DOHH2 (cell line): ENCODE data around the gene GET4.

Source experiments
- H3F3A ChIP-seq: fragments of 200-600 bp; sonication (generic), shearing (Covaris generic); 2 replicates; pipeline ENCODE4 v1.6.0; 2016; ENCODE audit warnings: antibody characterized with exemption, mild to moderate bottlenecking; ENCODE audit not compliant: control insufficient read depth, insufficient read depth
- H3K27ac ChIP-seq: fragments of 200-600 bp; sonication (generic); 2 replicates; pipeline ENCODE4 v1.5.1; 2014; ENCODE audit warnings: low read depth, mild to moderate bottlenecking, low read length, moderate library complexity
- H3K27me3 ChIP-seq: fragments of 200-600 bp; sonication (generic); 2 replicates; pipeline ENCODE4 v1.6.1; 2014; ENCODE audit warnings: mild to moderate bottlenecking, low read length, mixed read lengths; ENCODE audit not compliant: control insufficient read depth
- H3K36me3 ChIP-seq: fragments of 200-600 bp; sonication (generic); 2 replicates; pipeline ENCODE4 v1.6.1; 2014; ENCODE audit warnings: mild to moderate bottlenecking, low read length, moderate library complexity, mixed read lengths; ENCODE audit not compliant: control insufficient read depth
- H3K4me1 ChIP-seq: fragments of 200-600 bp; sonication (generic); 2 replicates; pipeline ENCODE4 v1.6.1; 2014; ENCODE audit warnings: mild to moderate bottlenecking, low read length, mixed read lengths; ENCODE audit not compliant: control insufficient read depth
- H3K4me2 ChIP-seq: fragments of 200-600 bp; sonication (generic); 2 replicates; pipeline ENCODE4 v1.6.0; 2014; ENCODE audit warnings: mild to moderate bottlenecking, low read length, moderate library complexity
- H3K4me3 ChIP-seq: fragments of 200-600 bp; sonication (generic); 2 replicates; pipeline ENCODE4 v1.5.1; 2014; ENCODE audit warnings: mild to moderate bottlenecking, low read length, mixed read lengths
- H3K79me2 ChIP-seq: fragments of 200-600 bp; sonication (generic); 2 replicates; pipeline ENCODE4 v1.6.1; 2014; ENCODE audit warnings: mild to moderate bottlenecking, low read length, mixed read lengths; ENCODE audit not compliant: control insufficient read depth
- H3K9me2 ChIP-seq: fragments of 200-600 bp; sonication (generic); replicated peaks from 2 replicates; pipeline ENCODE4 v1.6.1; 2014; ENCODE audit warnings: mild to moderate bottlenecking, low read length, mixed read lengths; ENCODE audit not compliant: control insufficient read depth
- H3K9me3 ChIP-seq: fragments of 200-600 bp; sonication (generic); 2 replicates; pipeline ENCODE4 v1.6.1; 2014; ENCODE audit warnings: antibody characterized with exemption, low read length, mixed read lengths; ENCODE audit not compliant: control insufficient read depth, insufficient read depth
- H4K20me1 ChIP-seq: fragments of 200-600 bp; sonication (generic); 2 replicates; pipeline ENCODE4 v1.6.0; 2014; ENCODE audit warnings: low read depth, mild to moderate bottlenecking, antibody characterized with exemption, low read length, moderate library complexity; ENCODE audit not compliant: control insufficient read depth, insufficient read depth
- EZH2phosphoT487 ChIP-seq: fragments of 200-600 bp; sonication (generic); IDR thresholded peaks from 2 replicates; pipeline ENCODE4 v1.6.1; 2017; ENCODE audit warnings: borderline replicate concordance, mild to moderate bottlenecking, antibody characterized with exemption, low read length, moderate library complexity, mixed read lengths
- TF ChIP-seq, protein P1 (sequence below): fragments of 200-600 bp; sonication (generic); IDR thresholded peaks from one replicate; pipeline ENCODE4 v1.5.1; 2014; ENCODE audit warnings: antibody characterized with exemption, mild to moderate bottlenecking, low read depth, low read length; ENCODE audit not compliant: poor library complexity, severe bottlenecking

The GET4 gene

GRCh38 chr7:831596-832166 lies 44.7 kb upstream of the GET4 start:
- peaks cover 16% of the 10 kb centered on the region for H3K36me3 ChIP-seq
- H3F3A ChIP-seq = no peaks in the 10 kb centered on the region
- no peaks in the 10 kb centered on the region for H3K27me3 ChIP-seq
- H4K20me1 ChIP-seq = peaks cover 34% of the 10 kb centered on the region
- H3K4me2 ChIP-seq = peak overlapping the region; percentile 6; the same call in 1 of the 2 replicates
- peaks cover 98% of the 10 kb centered on the region for H3K79me2 ChIP-seq
- peaks cover 23% of the 10 kb centered on the region for H3K4me1 ChIP-seq
- TF ChIP-seq, protein P1, sequence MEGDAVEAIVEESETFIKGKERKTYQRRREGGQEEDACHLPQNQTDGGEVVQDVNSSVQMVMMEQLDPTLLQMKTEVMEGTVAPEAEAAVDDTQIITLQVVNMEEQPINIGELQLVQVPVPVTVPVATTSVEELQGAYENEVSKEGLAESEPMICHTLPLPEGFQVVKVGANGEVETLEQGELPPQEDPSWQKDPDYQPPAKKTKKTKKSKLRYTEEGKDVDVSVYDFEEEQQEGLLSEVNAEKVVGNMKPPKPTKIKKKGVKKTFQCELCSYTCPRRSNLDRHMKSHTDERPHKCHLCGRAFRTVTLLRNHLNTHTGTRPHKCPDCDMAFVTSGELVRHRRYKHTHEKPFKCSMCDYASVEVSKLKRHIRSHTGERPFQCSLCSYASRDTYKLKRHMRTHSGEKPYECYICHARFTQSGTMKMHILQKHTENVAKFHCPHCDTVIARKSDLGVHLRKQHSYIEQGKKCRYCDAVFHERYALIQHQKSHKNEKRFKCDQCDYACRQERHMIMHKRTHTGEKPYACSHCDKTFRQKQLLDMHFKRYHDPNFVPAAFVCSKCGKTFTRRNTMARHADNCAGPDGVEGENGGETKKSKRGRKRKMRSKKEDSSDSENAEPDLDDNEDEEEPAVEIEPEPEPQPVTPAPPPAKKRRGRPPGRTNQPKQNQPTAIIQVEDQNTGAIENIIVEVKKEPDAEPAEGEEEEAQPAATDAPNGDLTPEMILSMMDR = no peak
- TF ChIP-seq EZH2phosphoT487 = no peak
- H3K9me3 ChIP-seq = no peaks in the 10 kb centered on the region
- H3K9me2 ChIP-seq = no peaks in the 10 kb centered on the region
- no peak overlapping the region for H3K27ac ChIP-seq
- H3K4me3 ChIP-seq = no peak overlapping the region

- H3K4me3 ChIP-seq = no peak within 1 kb of the TSS
- H3K4me2 ChIP-seq = peak within 1 kb of the TSS; percentile 6; the same call in 1 of the 2 replicates
- no peak for TF ChIP-seq EZH2phosphoT487
- TF ChIP-seq, protein P1 = no peak
- no peak within 1 kb of the TSS for H3K27ac ChIP-seq
- no peaks in the 10 kb centered on the region for H3F3A ChIP-seq
- no peaks in the 10 kb centered on the region for H3K27me3 ChIP-seq
- peaks cover 20% of the 10 kb centered on the region for H3K36me3 ChIP-seq
- peaks cover 98% of the 10 kb centered on the region for H3K79me2 ChIP-seq
- peaks cover 23% of the 10 kb centered on the region for H3K4me1 ChIP-seq
- no peaks in the 10 kb centered on the region for H3K9me2 ChIP-seq
- no peaks in the 10 kb centered on the region for H3K9me3 ChIP-seq
- peaks cover 34% of the 10 kb centered on the region for H4K20me1 ChIP-seq
Observed at GRCh38 chr7:832167-832967, 44.0 kb upstream of the GET4 start, which contains the start of gene SUN1. Gene SUN1 (plus strand): TSS chr7:832476. CDS start chr7:832525, 49 bp downstream.

DNA sequence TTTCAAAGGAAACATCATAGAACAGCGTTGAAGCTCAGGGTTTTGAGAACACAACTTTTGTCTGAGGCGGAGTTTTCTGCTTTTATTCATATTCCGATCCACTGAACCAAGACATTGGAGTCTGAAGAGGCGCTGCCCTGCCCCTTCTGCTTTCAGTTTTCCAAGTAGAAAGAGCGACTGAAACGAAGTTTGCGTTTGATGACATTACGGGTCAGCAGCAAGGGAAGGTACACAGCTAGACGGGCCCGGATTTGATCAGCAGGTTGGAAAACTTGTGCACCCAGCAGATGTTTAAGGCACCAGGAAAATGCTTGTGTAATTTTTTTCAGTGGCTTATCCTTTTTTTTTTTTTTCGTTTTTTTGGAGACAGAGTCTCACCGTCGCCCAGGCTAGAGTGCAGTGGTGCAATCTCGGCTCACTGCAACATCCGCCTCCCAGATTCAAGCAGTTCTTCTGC lies 43.4 kb upstream of the GET4 start:
- peaks cover 23% of the 10 kb centered on the region for H3K4me1 ChIP-seq
- no peaks in the 10 kb centered on the region for H3K9me3 ChIP-seq
- no peaks in the 10 kb centered on the region for H3K9me2 ChIP-seq
- no peak for TF ChIP-seq EZH2phosphoT487
- TF ChIP-seq, protein P1 = no peak
- H3K27me3 ChIP-seq = no peaks in the 10 kb centered on the region
- peaks cover 24% of the 10 kb centered on the region for H3K36me3 ChIP-seq
- H3K79me2 ChIP-seq = peaks cover 98% of the 10 kb centered on the region
- H3K27ac ChIP-seq = no peak overlapping the region
- no peaks in the 10 kb centered on the region for H3F3A ChIP-seq
- H3K4me2 ChIP-seq = no peak overlapping the region
- peaks cover 34% of the 10 kb centered on the region for H4K20me1 ChIP-seq
- no peak overlapping the region for H3K4me3 ChIP-seq
